HG03045 (cell line): ENCODE data around the gene PRF1.
"Not testable (repeated sequence)": the region's sequence is repeated elsewhere in the genome, so short reads cannot be mapped to it uniquely, and the experiment has no call there.

Source experiments
- ATAC-seq: cut with Tn5 transposase; IDR thresholded peaks from one replicate; pipeline ENCODE4 v1.9.1; 2021; ENCODE audit warnings: mild to moderate bottlenecking, moderate library complexity; ENCODE audit not compliant: unreplicated experiment

The PRF1 gene

GRCh38 chr10:70602665-70603448 lies at the start of gene PRF1:
TSS of gene PRF1 (minus strand) at chr10:70602741. CDS start at chr10:70600902, 1,839 bp downstream.
- ATAC-seq: no peak

GRCh38 chr10:70651661-70652060 lies 49.1 kb upstream of the PRF1 start:
- ATAC-seq: no peak

- no peak for ATAC-seq
Measured at GRCh38 chr10:70650718-70651117, 48.2 kb upstream of the PRF1 start.

GRCh38 chr10:70650104-70650503 lies 47.6 kb upstream of the PRF1 start:
- no peak for ATAC-seq

GRCh38 chr10:70649526-70649925 lies 47.0 kb upstream of the PRF1 start:
- no peak for ATAC-seq

- ATAC-seq: no peak
Measured at GRCh38 chr10:70648427-70648826, 45.9 kb upstream of the PRF1 start.

- no peak for ATAC-seq
Measured at GRCh38 chr10:70647086-70647485, 44.5 kb upstream of the PRF1 start.

- not testable (repeated sequence) for ATAC-seq
Measured at GRCh38 chr10:70644959-70645358, 42.4 kb upstream of the PRF1 start.

GRCh38 chr10:70643272-70643671 lies 40.7 kb upstream of the PRF1 start:
- not testable (repeated sequence) for ATAC-seq

- not testable (repeated sequence) for ATAC-seq
Measured at GRCh38 chr10:70639640-70640383, 37.3 kb upstream of the PRF1 start.

GRCh38 chr10:70634515-70634914 lies 32.0 kb upstream of the PRF1 start:
- not testable (repeated sequence) for ATAC-seq

GRCh38 chr10:70634011-70634410 lies 31.5 kb upstream of the PRF1 start:
- ATAC-seq: no peak

- ATAC-seq: not testable (repeated sequence)
Measured at GRCh38 chr10:70631735-70632134, 29.2 kb upstream of the PRF1 start.

GRCh38 chr10:70629338-70629737 lies 26.8 kb upstream of the PRF1 start:
- no peak for ATAC-seq

- no peak for ATAC-seq
Measured at GRCh38 chr10:70626056-70626455, 23.5 kb upstream of the PRF1 start.

- ATAC-seq: no peak
Measured at GRCh38 chr10:70622981-70623844, 20.7 kb upstream of the PRF1 start.

- ATAC-seq: no peak
Measured at GRCh38 chr10:70622541-70622940, 20.0 kb upstream of the PRF1 start.

GRCh38 chr10:70621503-70622078 lies 19.1 kb upstream of the PRF1 start:
- no peak for ATAC-seq

GRCh38 chr10:70620020-70620289 lies 17.4 kb upstream of the PRF1 start:
- no peak for ATAC-seq

GRCh38 chr10:70619271-70620019 lies 16.9 kb upstream of the PRF1 start:
- ATAC-seq: no peak
